Uterus (tissue), 2 donors: ENCODE measurements around the gene SPATS1.

Experiments
- CTCF ChIP-seq, 4 experiments: fragments of 200-600 bp in 2 of 4; fragments of 450-650 bp in 2 of 4; sonication (generic) in 2 of 4; IDR thresholded peaks; one replicate each; pipeline ENCODE4 v1.5.1; 2016 to 2019; ENCODE audit warnings: antibody characterized with exemption in 4 of 4, mild to moderate bottlenecking in 2 of 4, moderate library complexity in 1 of 4
- POLR2A ChIP-seq, 2 donors: fragments of 450-650 bp; IDR thresholded peaks; one replicate each; pipeline ENCODE4 v1.6.1; 2016; ENCODE audit warnings: antibody characterized with exemption in 2 of 2, mild to moderate bottlenecking in 1 of 2, moderate library complexity in 1 of 2

GRCh38 chr6:44367681-44368080 is 25.2 kb downstream of the SPATS1 start:
- no peak for TF ChIP-seq POLR2A (IDR thresholded peaks at IDR 0.05)
- no peak for TF ChIP-seq CTCF (IDR thresholded peaks at IDR 0.05)
